ENCODE results near the gene RAPGEF5. TPM values are rescaled to one million over a fixed set of nuclear protein-coding genes. Genes with fewer than 3 reads are reported as not detected.

Gene RAPGEF5, protein sequence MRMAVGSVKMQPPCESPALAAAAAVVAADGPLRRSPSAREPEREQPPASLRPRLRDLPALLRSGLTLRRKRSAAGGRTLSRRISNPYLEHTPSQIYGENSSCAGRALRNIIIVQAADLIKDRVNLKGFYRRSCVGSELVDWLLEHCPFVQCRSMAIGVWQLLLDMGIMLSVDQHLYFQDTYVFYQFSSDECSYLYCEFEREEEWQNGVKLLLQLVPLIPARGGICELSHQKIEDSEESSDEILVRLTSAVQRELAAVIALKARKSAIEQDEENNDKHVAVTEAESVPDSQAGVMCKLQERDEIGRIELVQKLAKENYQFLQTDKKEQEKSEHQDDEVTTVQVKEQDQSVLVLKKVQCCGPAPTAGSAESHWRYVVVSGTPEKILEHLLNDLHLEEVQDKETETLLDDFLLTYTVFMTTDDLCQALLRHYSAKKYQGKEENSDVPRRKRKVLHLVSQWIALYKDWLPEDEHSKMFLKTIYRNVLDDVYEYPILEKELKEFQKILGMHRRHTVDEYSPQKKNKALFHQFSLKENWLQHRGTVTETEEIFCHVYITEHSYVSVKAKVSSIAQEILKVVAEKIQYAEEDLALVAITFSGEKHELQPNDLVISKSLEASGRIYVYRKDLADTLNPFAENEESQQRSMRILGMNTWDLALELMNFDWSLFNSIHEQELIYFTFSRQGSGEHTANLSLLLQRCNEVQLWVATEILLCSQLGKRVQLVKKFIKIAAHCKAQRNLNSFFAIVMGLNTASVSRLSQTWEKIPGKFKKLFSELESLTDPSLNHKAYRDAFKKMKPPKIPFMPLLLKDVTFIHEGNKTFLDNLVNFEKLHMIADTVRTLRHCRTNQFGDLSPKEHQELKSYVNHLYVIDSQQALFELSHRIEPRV
- total RNA-seq (2022; extraction: Qiagen RNA extraction): 0.07 to 0.25 TPM (median 0.18 TPM) in 5 replicates

DNA sequence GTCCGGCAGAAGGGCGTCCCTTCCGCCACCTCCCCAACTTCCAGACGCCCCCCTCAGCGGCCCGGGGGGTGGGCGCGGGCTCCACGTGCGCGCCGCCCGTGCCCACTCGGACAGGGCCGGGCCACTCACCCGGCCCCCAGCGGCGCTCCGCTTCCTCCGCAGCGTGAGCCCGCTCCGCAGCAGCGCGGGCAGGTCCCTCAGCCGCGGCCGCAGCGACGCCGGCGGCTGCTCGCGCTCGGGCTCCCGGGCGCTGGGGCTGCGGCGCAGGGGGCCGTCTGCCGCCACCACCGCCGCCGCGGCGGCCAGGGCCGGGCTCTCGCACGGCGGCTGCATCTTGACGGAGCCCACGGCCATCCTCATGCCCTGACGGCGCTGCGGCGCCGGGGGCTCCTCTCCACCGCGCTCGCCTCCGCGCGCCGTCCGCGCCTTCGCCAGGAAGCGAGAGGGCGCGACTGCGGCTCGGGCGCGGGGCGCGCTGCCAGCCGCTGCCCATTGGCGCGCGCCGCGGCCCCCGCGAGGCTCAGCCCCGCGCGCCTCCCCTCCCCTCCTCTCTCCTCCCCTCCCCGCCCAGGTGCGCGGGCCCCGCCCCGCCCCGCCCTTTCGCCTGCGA is at the start of gene RAPGEF5:
Gene RAPGEF5 (minus strand): TSS at position 454 of the 610 bp plus-strand sequence. CDS start 94 bp downstream, at position 360.

Other genes starting within 250 kb of the RAPGEF5 start
- 0.07 to 0.21 TPM (median 0.13 TPM) in 5 replicates for gene STEAP1B, start 143.0 kb upstream of the RAPGEF5 start, total RNA-seq (2022; extraction: Qiagen RNA extraction)